Bronchial epithelial cell (primary cell): ENCODE results near the gene SASH1. TPM values are rescaled to one million over a fixed set of nuclear protein-coding genes. Genes with fewer than 3 reads are reported as not detected.

Experiments used
- DNase-seq: peaks from one replicate; pipeline ENCODE4 v3.0.0-alpha.2; 2010; ENCODE audit warnings: low read depth
- FAIRE-seq: peaks from 2 replicates; lab custom pipeline; 2011; peaks lifted over from hg19 to GRCh38; lab: Jason Lieb, UNC
- H3K27me3 ChIP-seq: 2 replicates; pipeline ENCODE4 v1.5.1; 2011; ENCODE audit warnings: low read length; ENCODE audit not compliant: control insufficient read depth, insufficient read depth
- H3K36me3 ChIP-seq: 2 replicates; pipeline ENCODE4 v1.5.1; 2011; ENCODE audit warnings: low read length; ENCODE audit not compliant: control insufficient read depth, insufficient read depth
- H3K4me3 ChIP-seq: 2 replicates; pipeline ENCODE4 v1.5.1; 2011; ENCODE audit warnings: mild to moderate bottlenecking, low read depth, low read length, control low read depth
- total RNA-seq: library from RNA; depleted of rRNA; stranded (reverse); fragments of >200 nt; gene quantifications from 2 replicates; pipeline ENCODE4 v1.2.1, GENCODE V29; 2014
- TF ChIP-seq, protein P1 (sequence below): IDR thresholded peaks from 2 replicates; pipeline ENCODE4 v1.5.1; 2011; ENCODE audit warnings: mild to moderate bottlenecking, moderate library complexity, low read length, control low read depth, inconsistent platforms; ENCODE audit not compliant: insufficient read depth, severe bottlenecking

SASH1 gene
- total RNA-seq, 1 donor from 2014 or later, result 3.9 TPM

DNA sequence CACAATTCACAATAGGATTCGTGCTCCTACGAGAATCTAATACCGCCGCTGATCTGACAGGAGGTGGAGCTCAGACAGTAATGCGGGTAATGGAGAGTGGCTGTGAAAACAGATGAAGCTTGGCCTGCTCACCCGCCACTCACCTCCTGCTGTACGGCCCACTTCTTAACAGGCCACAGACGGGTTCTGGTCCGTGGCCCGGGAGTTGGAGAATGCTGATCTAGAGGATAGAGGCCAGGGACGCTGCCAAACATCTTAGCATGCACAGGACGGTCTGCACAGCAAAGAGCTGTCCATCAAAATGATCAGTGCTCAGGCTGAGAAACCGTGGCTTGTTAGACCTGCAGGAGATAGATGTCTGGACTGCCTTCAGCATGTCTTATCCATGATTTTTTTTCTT is 186.4 kb downstream of the SASH1 start:
- TF ChIP-seq, protein P1, sequence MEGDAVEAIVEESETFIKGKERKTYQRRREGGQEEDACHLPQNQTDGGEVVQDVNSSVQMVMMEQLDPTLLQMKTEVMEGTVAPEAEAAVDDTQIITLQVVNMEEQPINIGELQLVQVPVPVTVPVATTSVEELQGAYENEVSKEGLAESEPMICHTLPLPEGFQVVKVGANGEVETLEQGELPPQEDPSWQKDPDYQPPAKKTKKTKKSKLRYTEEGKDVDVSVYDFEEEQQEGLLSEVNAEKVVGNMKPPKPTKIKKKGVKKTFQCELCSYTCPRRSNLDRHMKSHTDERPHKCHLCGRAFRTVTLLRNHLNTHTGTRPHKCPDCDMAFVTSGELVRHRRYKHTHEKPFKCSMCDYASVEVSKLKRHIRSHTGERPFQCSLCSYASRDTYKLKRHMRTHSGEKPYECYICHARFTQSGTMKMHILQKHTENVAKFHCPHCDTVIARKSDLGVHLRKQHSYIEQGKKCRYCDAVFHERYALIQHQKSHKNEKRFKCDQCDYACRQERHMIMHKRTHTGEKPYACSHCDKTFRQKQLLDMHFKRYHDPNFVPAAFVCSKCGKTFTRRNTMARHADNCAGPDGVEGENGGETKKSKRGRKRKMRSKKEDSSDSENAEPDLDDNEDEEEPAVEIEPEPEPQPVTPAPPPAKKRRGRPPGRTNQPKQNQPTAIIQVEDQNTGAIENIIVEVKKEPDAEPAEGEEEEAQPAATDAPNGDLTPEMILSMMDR, result no peak
- DNase-seq (no peak), FAIRE-seq (no peak)
- no peaks in the 10 kb centered on the region for H3K27me3 ChIP-seq
- H3K4me3 ChIP-seq, result no peak overlapping the region
- no peaks in the 10 kb centered on the region for H3K36me3 ChIP-seq

- Histone ChIP-seq H3K27me3 (no peaks in the 10 kb centered on the region), H3K4me3 (no peak overlapping the region), H3K36me3 (no peaks in the 10 kb centered on the region)
- peak; percentile 48 for DNase-seq
- TF ChIP-seq, protein P1, result no peak
- FAIRE-seq, result no peak
Observed at GRCh38 chr6:148530394-148530953, 187.8 kb downstream of the SASH1 start.

DNA sequence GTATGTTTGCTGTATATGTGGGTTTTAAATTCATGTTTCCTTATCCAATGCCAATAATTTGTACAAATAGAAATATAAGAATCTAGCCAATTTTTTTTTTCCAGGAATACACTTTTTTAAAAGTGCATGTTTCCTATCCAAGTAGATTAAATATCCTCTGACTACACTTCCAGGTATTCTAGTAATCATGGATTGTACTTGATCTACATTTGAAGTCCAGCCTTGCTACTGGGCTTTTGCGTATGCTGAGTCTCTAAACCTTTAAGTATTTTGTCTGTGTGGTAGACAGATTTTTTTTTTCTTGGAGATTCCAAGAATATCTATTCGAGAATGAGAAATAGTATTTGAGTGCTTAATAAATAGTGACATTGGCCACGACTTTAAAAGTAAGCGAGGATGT is 188.3 kb downstream of the SASH1 start:
- H3K36me3 ChIP-seq, result no peaks in the 10 kb centered on the region
- no peak for DNase-seq
- TF ChIP-seq, protein P1, result no peak
- no peak overlapping the region for H3K4me3 ChIP-seq
- FAIRE-seq, result no peak
- no peaks in the 10 kb centered on the region for H3K27me3 ChIP-seq

GRCh38 chr6:148532698-148533097 is 190.1 kb downstream of the SASH1 start:
- no peaks in the 10 kb centered on the region for H3K36me3 ChIP-seq
- DNase-seq, result no peak
- TF ChIP-seq, protein P1, result no peak
- no peak for FAIRE-seq
- no peaks in the 10 kb centered on the region for H3K27me3 ChIP-seq
- no peak overlapping the region for H3K4me3 ChIP-seq

GRCh38 chr6:148533309-148534107 is 190.9 kb downstream of the SASH1 start:
- no peak for FAIRE-seq
- DNase-seq, result no peak
- Histone ChIP-seq H3K4me3 (no peak overlapping the region), H3K27me3 (no peaks in the 10 kb centered on the region), H3K36me3 (no peaks in the 10 kb centered on the region)
- TF ChIP-seq, protein P1, result no peak
